HPDE6-E6E7 (cell line): ENCODE data around the gene PSPH.

Experiments
- DNase-seq: peaks from one replicate; pipeline ENCODE4 v3.0.0; 2011; ENCODE audit warnings: missing footprints; ENCODE audit errors: extremely low spot score

Gene PSPH

DNA sequence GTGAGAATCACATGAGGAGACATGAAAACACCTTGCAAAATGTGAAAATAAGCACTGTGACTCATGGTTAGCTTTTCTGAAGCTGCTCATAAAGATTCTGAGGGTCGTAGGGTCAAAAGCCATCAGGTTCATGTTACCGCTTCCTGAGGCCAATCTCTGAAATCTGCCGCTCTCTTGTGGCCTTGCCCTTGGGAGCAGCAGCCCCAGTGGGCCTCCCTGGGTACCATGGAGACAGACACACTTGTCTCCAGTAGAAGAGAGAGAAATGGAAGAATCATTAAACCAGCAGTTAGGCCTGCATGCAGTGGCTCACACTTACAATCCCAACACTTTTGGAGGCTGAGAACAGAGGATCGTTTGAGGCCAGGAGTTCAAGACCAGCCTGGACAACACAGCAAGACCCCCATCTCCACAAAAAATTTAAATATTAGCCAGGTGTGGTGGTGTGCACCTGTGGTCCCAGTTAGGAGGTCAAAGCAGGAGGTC lies 44.0 kb downstream of the PSPH start:
- no peak for DNase-seq

DNA sequence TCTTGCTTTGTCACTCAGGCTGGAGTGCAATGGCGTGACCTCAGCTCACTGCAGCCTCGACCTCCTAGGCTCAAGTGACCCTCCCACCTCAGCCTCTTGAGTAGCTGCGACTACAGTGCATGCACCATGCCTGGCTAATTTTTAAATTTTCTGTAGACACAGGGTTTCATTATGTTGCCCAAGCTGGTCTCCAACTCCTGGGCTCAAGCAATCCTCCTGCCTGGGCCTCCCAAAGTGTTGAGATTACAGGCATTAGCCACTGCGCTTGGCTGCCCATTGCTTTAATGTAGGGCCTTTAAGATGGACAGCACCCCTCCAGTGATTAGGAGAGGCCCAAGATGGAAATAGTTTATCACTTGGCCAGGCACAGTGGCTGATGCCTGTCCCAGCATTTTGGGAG lies 47.5 kb downstream of the PSPH start:
- no peak for DNase-seq

DNA sequence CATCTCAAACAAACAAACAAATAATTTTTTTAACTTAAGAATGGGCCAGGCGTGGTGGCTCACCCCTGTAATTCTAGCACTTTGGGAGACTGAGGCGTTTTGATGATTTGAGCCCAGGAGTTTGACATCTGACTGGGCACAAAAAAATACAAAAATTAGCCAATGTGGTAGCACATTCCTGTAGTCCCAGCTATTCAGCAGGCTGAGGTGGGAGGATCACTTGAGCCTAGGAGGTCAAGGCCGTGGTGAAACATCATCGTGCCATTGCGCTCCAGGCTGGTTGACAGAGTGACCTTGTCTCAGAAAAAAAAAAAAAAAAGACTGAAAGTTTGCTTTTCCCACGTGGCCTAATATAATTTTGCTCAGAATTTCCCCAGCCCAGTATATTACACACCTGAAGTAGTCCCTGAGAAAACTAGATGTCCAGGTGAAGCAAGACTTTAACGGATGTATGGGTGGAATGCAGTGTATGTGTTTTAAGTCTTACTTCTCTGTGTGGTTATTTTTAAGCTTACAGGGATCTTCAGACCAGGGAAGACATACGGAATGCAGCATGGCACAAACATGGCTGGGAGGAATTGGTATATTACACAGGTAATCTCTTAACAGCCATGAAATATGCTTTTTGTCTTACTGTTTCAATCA lies 54.3 kb downstream of the PSPH start:
- DNase-seq = no peak

DNA sequence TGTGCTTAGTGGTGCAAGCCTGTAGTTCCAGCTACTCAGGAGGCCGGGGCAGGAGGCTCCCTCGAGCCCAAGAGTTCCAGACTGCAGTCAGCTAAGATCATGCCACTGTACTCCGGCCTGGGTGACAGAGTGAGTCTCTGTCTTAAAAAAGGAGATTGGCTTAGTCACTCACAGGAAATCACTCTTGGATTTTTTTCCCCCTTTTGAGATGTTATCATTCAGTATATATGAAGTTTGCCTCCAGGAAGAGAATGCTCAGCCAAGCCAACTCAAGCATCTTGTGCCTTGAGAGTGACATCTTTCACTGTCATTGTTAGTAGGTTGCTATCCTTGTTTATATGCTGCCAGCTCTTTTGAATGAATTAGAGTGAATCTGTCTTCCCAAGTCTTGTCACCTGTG lies 58.9 kb downstream of the PSPH start:
- DNase-seq = no peak

GRCh38 chr7:55983537-55983936 lies 67.7 kb downstream of the PSPH start:
- DNase-seq = no peak

DNA sequence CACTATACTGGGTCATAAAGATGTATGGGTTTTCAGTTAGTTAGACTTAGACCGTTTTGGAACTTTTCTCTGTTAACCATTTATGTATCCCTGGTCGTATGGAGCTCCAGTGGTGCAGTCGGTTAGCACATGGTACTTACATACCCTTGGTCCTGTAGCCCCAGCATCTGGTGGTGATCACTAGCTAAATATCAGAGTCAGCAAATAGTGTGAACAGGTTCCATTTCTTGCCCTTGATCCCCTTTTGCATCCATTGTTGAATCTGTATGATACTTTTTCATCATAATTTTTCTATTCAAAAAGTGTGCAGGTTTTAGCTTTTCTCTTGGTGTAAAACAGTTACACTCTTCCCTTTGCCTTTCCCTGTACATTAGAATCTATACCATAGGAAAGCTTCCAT lies 71.0 kb downstream of the PSPH start:
- no peak for DNase-seq

DNA sequence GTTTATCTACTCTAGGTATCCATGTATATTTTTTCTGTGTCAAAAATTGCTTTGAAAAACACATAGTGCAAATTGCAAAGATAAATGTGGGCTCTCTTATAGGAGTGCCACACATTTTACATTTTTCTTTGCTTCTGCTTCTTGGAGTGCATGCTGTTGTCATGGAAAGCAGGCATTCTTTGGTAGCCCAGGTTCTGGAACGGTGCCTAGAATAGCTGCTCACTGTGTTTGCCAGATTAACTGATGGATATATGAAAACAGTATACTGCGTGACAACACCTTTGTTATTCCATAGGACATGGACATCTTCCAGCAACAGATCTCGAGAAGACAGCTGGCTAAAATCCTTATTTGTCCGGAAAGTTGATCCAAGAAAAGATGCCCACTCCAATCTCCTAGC lies 73.4 kb downstream of the PSPH start:
- no peak for DNase-seq

- DNase-seq = no peak
Measured at GRCh38 chr7:55975988-55976633, 75.1 kb downstream of the PSPH start.

- DNase-seq = no peak
Measured at GRCh38 chr7:55973747-55974250, 77.4 kb downstream of the PSPH start.

DNA sequence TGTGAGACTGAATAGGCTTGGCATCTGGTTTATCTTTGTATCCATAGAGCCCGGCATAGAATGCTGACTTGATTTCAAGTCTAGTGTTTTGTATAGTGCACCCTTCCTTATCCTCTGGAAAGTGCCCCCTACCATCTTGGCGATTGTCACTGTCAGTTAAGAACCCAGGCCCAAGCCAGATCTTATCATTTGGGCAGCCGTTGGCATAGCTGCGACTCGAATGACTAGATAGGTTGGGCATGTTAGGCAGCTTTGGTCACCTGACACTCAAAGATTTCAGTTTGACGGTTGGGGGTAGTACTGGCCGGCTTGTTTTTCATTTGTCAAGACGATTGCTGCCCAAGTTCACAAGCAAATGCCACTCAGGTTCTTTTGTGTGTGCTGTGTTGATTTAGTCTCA lies 80.3 kb downstream of the PSPH start:
- no peak for DNase-seq

- DNase-seq = no peak
Measured at GRCh38 chr7:55970561-55970960, 80.7 kb downstream of the PSPH start.

GRCh38 chr7:55969391-55969790 lies 81.9 kb downstream of the PSPH start:
- DNase-seq = no peak

DNA sequence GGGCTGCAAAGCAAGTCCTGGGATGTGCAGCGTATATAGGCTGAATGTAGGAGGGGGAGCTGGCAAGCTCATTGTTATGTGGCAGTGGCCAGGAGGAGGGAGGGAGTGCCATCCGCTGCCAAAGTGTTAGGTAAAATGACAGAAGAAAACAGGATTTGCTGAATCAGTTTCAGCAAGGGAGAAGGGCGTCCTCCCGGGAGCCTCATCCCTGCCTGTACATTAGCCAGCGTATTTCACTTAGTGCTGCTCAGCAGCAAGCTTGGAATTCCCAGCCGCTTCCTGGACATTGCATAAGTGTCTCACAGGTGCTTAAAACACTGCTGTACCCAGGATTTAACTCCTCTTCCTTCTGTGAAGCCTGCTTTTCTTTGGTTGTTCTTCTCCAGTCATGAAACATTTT lies 84.4 kb downstream of the PSPH start:
- DNase-seq = no peak

GRCh38 chr7:55965805-55966421 lies 85.3 kb downstream of the PSPH start:
- DNase-seq = no peak

GRCh38 chr7:55965100-55965470 lies 86.2 kb downstream of the PSPH start:
- peak; percentile 27 for DNase-seq

DNA sequence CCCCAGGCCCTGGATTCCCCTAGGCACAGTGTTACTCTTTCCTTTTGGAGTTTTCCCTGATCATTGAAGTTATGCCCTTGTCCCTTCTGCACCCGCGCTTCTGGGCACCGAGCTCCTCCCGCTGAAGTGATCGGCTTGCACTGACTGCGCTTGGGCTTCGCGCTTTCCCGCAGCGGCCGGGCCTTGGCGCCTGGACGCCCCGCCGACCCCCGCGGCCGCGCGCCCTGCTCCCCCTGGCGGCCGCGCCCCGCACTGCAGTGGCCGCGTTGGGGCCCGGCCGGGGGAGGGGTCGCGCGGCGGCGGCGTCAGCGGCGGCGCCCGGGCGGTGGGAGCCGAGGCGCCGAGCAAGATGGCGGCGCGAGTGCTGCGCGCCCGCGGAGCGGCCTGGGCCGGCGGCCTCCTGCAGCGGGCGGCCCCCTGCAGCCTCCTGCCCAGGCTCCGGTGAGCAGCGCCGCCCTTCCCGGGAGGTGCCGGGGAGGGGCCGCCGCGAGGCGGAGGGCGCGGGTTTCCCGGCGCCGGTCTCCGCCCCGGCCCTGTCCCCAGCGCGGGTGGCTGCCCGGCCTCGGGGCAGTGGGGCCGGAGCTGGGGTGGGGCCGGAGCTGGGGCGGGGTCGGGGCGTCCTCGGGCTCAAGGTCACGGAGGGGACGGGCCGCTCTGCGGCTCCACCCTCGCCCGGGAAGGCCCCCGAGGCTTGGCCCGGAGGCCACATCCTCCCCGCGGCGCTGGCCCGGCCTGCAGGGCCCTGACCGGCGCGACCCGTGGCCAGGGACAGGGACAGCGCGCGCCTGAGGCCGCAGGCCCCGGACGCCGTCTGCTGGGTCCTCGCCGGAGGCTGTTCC lies 86.8 kb downstream of the PSPH start, which contains the start of gene NIPSNAP2:
Gene NIPSNAP2, plus strand, starts transcription at position 325 of the 839 bp plus-strand sequence. Its CDS starts 25 bp downstream, at position 350.
- DNase-seq = peak; percentile 40

GRCh38 chr7:55963584-55964168 lies 87.6 kb downstream of the PSPH start:
- no peak for DNase-seq

- DNase-seq = peak; percentile 37
Measured at GRCh38 chr7:55962014-55962413, 89.2 kb downstream of the PSPH start.
